Osteocyte (in vitro differentiated cells): Measurements from ENCODE around the gene CBR4. TPM values are rescaled to one million over a fixed set of nuclear protein-coding genes. Genes with fewer than 3 reads are reported as not detected.
A peak's percentile ranks its signal among the peaks of the same experiment; 100 is the strongest.

Experiments used
- DNase-seq: peaks from one replicate; pipeline ENCODE4 v3.0.0; 2021; ENCODE audit warnings: mixed read lengths; ENCODE audit not compliant: unreplicated experiment; ENCODE audit errors: extremely low spot score
- H3K27ac Mint-ChIP-seq: one replicate; pipeline ENCODE4 v1.8.0; 2021; ENCODE audit warnings: mild to moderate bottlenecking, mixed read lengths; ENCODE audit not compliant: unreplicated experiment
- H3K27me3 Mint-ChIP-seq: one replicate; pipeline ENCODE4 v1.8.0; 2021; ENCODE audit warnings: mixed read lengths; ENCODE audit not compliant: unreplicated experiment
- H3K36me3 Mint-ChIP-seq: one replicate; pipeline ENCODE4 v1.8.0; 2021; ENCODE audit warnings: mixed read lengths; ENCODE audit not compliant: unreplicated experiment
- H3K4me1 Mint-ChIP-seq: one replicate; pipeline ENCODE4 v1.8.0; 2021; ENCODE audit warnings: mixed read lengths; ENCODE audit not compliant: unreplicated experiment
- H3K4me3 Mint-ChIP-seq: one replicate; pipeline ENCODE4 v1.8.0; 2021; ENCODE audit warnings: mild to moderate bottlenecking, moderate library complexity, mixed read lengths; ENCODE audit not compliant: unreplicated experiment
- H3K9me3 Mint-ChIP-seq: one replicate; pipeline ENCODE4 v1.8.0; 2021; ENCODE audit warnings: mixed read lengths; ENCODE audit not compliant: unreplicated experiment
- total RNA-seq: library from RNA; stranded (reverse); gene quantifications from 2 replicates; pipeline ENCODE4 v1.2.1, GENCODE V29; 2021
- TF ChIP-seq, protein P1 (sequence below): fragments of 200-600 bp; sonication (generic); IDR thresholded peaks from 2 replicates; pipeline ENCODE4 v1.5.0; 2021; ENCODE audit warnings: antibody characterized with exemption, mild to moderate bottlenecking, moderate library complexity

CBR4 gene
- total RNA-seq, 1 donor from 2014 or later: 20.8 TPM

DNA sequence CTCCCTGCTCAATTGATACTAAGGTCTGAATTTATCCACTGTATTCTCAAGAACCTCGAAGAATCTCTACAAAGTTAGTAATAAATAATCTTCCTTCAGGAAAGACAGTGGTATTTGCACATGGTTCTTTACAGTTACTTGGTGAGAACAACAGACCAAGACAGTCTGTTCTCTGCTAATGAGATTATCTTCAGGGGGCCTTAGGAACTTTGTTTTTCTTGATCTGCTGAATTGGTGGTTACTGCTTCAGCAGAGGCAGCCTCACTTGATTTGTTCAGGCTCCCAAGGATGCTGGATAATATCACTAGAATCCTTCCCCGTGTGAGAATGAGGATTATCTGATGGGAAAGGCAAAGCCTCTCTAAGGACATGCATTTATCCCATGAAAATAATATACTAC lies 64.8 kb downstream of the CBR4 start:
- H3K4me1 Mint-ChIP-seq: no peaks in the 10 kb centered on the region
- H3K27me3 Mint-ChIP-seq: no peaks in the 10 kb centered on the region
- H3K27ac Mint-ChIP-seq: no peak overlapping the region
- TF ChIP-seq, protein P1, sequence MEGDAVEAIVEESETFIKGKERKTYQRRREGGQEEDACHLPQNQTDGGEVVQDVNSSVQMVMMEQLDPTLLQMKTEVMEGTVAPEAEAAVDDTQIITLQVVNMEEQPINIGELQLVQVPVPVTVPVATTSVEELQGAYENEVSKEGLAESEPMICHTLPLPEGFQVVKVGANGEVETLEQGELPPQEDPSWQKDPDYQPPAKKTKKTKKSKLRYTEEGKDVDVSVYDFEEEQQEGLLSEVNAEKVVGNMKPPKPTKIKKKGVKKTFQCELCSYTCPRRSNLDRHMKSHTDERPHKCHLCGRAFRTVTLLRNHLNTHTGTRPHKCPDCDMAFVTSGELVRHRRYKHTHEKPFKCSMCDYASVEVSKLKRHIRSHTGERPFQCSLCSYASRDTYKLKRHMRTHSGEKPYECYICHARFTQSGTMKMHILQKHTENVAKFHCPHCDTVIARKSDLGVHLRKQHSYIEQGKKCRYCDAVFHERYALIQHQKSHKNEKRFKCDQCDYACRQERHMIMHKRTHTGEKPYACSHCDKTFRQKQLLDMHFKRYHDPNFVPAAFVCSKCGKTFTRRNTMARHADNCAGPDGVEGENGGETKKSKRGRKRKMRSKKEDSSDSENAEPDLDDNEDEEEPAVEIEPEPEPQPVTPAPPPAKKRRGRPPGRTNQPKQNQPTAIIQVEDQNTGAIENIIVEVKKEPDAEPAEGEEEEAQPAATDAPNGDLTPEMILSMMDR: no peak
- DNase-seq: no peak
- H3K9me3 Mint-ChIP-seq: peaks cover 34% of the 10 kb centered on the region
- H3K36me3 Mint-ChIP-seq: peaks cover 13% of the 10 kb centered on the region
- no peak overlapping the region for H3K4me3 Mint-ChIP-seq

DNA sequence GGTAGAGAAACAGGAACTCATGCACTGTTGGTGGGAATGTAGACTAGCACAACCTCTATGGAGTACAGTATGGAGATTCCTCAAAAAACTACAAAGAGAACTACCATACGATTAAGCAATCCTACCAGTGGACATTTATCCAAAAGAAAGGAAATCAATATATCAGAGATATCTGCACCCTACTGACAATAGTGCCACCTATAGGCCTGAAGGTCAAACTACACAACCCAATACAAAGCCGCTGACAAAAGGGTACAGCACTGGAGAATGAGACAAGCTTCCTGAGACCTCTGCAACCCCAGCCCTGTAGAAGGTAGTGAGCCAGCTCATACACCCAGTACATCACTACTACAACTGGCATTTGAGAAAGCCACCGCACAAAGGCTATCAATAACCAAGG lies 67.1 kb downstream of the CBR4 start:
- H3K27ac Mint-ChIP-seq: no peak overlapping the region
- peaks cover 26% of the 10 kb centered on the region for H3K36me3 Mint-ChIP-seq

More for the DNA sequence above, 67.1 kb downstream of the CBR4 start:
- TF ChIP-seq, protein P1: peak; percentile 39
- no peak for DNase-seq
- no peaks in the 10 kb centered on the region for H3K27me3 Mint-ChIP-seq
- peaks cover 32% of the 10 kb centered on the region for H3K9me3 Mint-ChIP-seq
- no peak overlapping the region for H3K4me3 Mint-ChIP-seq
- H3K4me1 Mint-ChIP-seq: no peaks in the 10 kb centered on the region
